Renal cortex interstitium (tissue), 11 donors: ENCODE measurements around the gene TNS3. TPM values are rescaled to one million over a fixed set of nuclear protein-coding genes. Genes with fewer than 3 reads are reported as not detected.

Experiments used
- DNase-seq, 11 donors: peaks; one replicate each; pipeline ENCODE4 v3.0.0-alpha.2; 2013; ENCODE audit warnings: low read depth in 9 of 11, low spot score in 4 of 11; ENCODE audit errors: extremely low read depth in 1 of 11
- polyA plus RNA-seq, 3 donors: library from polyadenylated mRNA; unstranded; fragments of 120-200 nt; gene quantifications; one replicate each; pipeline ENCODE4 v1.2.1, GENCODE V29; 2013; ENCODE audit not compliant: insufficient read length in 3 of 3

TNS3 gene
- polyA plus RNA-seq, 3 donors, result 88.3 to 97.2 (median 88.6) TPM

- no peak for DNase-seq
These were observed 280.1 kb downstream of the TNS3 start for GRCh38 chr7:47301657-47302295.

- no peak for DNase-seq
These were observed 280.8 kb downstream of the TNS3 start for GRCh38 chr7:47301105-47301477.

GRCh38 chr7:47300472-47301104, 281.3 kb downstream of the TNS3 start:
- no peak for DNase-seq

GRCh38 chr7:47299496-47299895, 282.4 kb downstream of the TNS3 start:
- no peak for DNase-seq

DNA sequence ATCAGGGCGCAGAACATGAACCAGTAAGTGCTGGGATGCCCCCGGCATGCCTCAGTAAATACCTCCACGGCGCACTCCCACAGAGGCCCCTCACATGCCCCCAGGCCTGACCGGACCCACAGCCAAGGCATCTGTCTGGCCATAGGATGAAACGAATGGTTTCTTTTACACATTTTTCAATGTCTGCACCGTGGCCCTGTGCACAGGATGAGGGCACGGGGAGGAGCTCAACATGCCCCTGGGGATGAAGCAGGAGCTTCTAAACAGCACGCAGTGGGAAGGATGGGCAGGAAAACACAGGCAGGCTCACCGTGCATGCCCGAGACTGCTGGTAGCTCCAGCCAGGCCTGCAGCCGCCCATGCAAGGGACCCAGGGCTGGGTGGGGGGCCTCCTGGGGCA, 283.3 kb downstream of the TNS3 start:
- DNase-seq, result no peak

GRCh38 chr7:47297120-47297519, 284.8 kb downstream of the TNS3 start:
- no peak for DNase-seq

DNA sequence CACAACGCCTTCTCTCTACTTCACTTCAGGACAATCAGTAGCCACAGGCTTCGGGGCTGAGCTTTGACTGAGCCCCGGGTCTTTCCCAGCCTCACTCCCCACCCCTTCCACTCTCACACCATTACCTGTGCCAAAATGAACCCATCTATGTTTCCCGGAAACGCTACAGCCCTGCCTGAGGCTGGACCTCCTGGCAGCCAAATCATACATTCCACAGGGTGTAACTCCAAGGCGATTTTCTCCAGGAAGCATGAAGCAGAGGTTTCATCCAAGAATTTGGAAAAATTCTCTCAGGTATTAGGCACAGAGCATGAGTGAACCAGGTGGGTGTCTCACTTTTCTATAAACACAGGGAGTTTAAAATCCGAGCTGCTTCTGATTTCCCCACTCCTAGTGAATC, 286.3 kb downstream of the TNS3 start:
- DNase-seq, result no peak

DNA sequence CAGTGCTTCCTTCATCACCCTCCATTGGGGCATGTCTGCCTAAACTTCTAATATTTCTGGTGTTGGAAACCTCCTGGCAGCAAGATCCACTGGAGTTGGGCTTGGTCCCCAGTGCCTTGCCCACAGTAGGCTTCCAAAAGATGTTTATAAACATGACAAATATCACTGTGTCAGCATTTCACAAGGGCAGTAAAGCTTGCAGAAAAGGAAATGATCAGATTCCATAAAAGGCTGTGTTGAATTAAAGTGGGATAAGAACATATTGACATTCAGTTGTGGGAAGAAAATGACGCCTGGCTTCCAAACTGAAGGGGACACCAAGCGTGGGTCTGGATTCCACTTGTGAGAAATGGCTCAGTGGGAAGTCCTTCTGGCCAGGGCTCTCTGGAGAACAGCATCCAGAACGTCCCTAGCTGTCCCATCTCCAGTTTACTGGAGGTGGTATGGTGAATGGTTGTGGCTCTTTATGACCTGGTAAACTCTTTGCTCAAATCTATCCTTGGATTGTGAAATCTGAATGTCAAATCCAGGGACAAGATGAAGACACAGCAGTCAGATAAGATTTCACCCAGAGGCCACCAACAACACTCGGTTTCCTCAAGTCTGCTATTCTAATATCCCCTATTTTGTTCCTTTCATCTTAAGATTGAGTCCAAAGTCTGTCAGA, 287.2 kb downstream of the TNS3 start:
- no peak for DNase-seq

DNA sequence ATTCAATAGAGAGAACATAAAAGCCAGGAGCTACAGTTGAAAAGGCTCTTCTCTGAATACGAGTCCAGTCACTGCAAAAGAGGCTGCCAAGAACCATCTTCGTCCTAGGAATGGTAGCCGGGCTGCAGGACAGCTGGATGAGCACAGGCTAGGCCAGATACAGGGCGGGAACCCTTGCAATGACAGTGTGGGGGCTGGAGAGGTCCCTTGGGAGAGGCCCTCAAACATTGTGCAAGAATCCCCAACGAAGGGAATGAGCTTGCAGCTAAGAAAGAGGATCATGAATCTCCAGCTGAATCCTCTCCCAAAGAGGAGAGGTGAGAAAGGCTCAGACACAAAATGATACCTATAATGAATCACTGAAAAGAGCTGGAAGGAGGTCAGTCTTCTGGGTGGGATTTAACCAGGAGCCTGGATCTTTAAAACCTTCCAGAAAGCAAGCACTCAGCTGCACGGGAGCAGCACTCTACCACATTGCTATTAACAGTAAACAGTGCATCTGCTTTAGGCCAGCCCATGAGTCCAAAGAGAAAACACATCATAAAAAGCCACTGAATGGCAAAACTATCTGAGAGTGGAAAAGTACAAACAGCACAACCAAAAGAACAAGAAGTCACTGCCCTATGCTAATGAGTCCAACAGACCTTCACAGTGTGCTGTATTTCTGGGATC, 287.9 kb downstream of the TNS3 start:
- no peak for DNase-seq

- DNase-seq, result no peak
These were observed 289.0 kb downstream of the TNS3 start for GRCh38 chr7:47292832-47293309.

DNA sequence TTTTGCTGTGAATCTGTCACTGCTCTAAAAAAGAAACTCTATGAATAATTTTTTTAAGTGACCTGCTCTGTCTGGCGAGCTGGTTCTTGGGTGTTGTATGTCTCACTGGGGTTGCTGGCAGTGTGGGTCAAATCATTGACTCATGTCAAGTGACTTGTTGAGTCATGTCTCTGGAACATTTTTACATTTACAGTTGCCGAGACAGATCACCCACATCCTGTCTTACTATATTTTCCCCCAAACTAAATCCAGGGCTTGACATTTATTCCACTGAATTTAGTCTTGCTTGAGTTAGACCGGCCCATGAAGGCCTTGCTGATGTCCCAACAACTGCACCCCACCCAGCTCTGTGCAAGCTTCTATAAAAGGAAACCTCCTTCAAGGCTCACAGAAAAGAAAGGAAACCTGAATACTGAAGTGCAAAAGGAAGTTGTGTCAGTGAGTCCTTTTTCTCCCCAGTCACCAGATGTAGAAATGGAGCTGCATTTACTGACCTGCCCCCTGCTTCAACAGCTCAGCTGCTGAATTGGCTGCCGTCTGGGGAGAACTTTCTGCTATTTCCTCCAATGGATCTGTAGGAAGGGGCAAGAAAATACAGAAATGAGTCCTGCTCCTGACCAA, 290.3 kb downstream of the TNS3 start:
- no peak for DNase-seq

DNA sequence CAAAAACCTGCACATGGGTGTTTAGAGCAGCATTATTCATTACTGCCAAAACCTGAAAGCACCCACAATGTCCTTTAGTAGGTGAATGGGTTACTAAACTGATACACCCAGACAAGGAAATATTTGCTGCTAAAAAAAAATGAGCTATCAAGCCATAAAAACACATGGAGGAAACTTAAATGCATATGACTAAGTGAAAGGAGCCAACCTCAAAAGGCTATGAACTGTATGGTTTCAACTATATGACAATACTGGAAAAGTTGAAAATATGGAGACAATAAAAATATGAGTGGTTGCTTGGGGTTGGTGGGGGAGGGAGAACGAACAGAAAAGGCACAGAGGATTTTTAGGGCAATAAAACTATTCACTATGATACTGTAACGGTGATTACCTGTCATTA, 291.0 kb downstream of the TNS3 start:
- no peak for DNase-seq

GRCh38 chr7:47290466-47290865, 291.4 kb downstream of the TNS3 start:
- DNase-seq, result no peak

DNA sequence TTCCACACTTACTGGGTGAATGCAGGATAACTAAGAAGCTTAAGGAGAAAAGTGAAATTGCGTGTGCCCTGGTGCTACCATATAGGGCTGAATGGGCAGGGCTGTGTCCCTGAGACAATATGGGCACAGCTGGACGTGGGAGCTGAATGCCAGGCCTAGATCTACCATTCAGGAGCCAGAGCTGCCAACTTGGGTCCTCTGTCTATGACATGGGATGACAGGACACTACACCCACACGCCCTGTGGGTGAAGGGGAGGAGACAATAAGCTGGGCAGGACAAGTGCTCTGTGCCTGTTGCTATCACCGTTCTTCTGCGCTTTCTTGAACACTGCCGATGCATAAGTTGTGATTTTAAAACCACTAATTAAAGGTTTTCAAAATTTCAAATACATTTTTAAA, 293.9 kb downstream of the TNS3 start:
- DNase-seq, result no peak

- no peak for DNase-seq
These were observed 295.9 kb downstream of the TNS3 start for GRCh38 chr7:47285860-47286491.

DNA sequence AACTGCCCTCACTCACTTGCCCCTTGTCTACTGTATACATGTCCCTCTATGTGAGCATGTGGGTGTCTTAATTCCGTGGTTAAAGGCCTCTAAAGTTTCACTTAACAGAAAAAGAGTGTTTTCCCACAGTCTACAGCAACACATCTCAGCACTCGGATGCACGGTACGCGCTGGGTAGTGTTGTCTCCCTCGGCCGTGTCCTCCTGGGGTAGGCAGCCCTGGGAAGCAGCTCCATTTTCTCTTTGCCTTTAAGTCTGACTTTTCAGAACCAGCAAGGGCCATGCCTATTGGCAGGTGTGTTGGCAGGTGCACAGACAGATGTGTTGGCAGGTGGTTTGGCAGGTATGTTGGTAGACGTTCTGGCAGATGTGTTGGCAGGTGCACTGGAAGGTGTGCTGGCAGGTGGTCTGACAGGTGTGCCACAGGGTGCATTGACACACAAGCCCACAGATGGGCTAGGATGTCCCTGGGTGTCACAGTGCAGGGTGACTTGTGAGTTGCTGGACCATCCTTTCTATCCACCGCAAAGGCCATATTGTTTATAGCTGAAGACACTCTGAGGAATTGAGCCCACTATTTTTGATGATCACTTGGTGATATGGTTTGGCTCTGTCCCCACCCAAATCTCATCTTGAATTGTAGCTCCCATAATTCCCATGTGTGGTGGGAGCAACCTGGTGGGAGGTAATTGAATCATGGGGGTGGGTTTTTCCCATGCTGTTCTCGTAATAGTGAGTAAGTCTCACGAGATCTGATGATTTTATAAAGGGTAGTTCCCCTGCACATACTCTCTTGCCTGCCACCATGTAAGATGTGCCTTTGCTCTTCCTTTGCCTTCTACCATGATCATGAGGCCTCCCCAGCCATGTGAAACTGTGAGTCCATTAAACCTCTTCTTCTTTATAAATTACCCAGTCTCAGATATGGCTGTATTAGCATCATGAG, 296.9 kb downstream of the TNS3 start:
- no peak for DNase-seq

- DNase-seq, result peak in 3 of 11 donors; percentile 15 to 58 (median 15)
These were observed 298.3 kb downstream of the TNS3 start for GRCh38 chr7:47283497-47284131.
